Ishikawa (cell line): Measurements from ENCODE around the gene RIPK4.

Experiments used
- CEBPB ChIP-seq: IDR thresholded peaks from 2 replicates; pipeline ENCODE4 v1.6.1; 2012
- CREB1 ChIP-seq: IDR thresholded peaks from 2 replicates; pipeline ENCODE4 v1.6.1; 2012; ENCODE audit warnings: low read depth
- EGR1 ChIP-seq: IDR thresholded peaks from 2 replicates; pipeline ENCODE4 v1.6.1; 2012
- EP300 ChIP-seq: IDR thresholded peaks from 2 replicates; pipeline ENCODE4 v1.6.1; 2012; ENCODE audit warnings: borderline replicate concordance
- NFIC ChIP-seq: IDR thresholded peaks from 2 replicates; pipeline ENCODE4 v1.6.1; 2012
- RAD21 ChIP-seq: IDR thresholded peaks from 2 replicates; pipeline ENCODE4 v1.6.1; 2012; ENCODE audit warnings: low read depth
- REST ChIP-seq: IDR thresholded peaks from 2 replicates; pipeline ENCODE4 v1.6.1; 2012; ENCODE audit warnings: low read depth, mild to moderate bottlenecking
- TAF1 ChIP-seq: IDR thresholded peaks from 2 replicates; pipeline ENCODE4 v1.6.1; 2012; ENCODE audit warnings: low read depth, mild to moderate bottlenecking
- YY1 ChIP-seq: IDR thresholded peaks from 2 replicates; pipeline ENCODE4 v1.6.1; 2012; ENCODE audit warnings: low read depth
- ZBTB7A ChIP-seq: IDR thresholded peaks from 2 replicates; pipeline ENCODE4 v1.6.1; 2012; ENCODE audit warnings: low read depth
- TF ChIP-seq, protein P1 (sequence below): IDR thresholded peaks from 2 replicates; pipeline ENCODE4 v1.6.1; 2012
- TF ChIP-seq, protein P2 (sequence below): IDR thresholded peaks from 2 replicates; pipeline ENCODE4 v1.6.1; 2012

DNA sequence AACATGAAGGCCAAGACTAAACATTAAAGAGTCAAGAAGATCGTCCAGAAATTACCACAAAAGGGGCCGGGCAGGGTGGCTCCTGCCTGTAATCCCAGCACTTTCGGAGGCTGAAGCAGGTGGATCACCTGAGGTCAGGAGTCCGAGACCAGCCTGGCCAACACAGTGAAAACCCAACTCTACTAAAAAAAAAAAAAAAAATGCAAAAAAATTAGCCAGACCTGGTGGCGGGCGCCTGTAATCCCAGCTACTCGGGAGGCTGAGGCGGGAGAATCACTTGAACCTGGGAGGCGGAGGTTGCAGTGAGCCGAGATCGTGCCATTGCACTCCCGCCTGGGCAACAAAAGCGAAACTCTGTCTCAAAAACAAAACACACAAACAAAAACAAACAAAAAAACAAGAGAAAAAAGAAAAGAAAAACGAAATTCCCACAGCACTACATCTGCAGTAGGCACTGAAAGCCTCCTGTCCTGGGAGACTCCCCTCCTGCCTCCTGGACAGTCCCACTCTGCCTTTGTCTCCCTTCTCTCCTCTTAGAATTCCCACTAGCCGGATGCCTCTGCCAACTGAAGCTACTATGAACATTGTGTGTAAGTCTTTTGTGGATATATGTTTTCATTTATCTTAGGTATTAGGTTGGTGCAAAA is 17.7 kb upstream of the RIPK4 start:
- TF ChIP-seq, protein P1, sequence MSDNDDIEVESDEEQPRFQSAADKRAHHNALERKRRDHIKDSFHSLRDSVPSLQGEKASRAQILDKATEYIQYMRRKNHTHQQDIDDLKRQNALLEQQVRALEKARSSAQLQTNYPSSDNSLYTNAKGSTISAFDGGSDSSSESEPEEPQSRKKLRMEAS, result no peak
- TF ChIP-seq ZBTB7A (no peak), CEBPB (no peak), TAF1 (no peak), CREB1 (no peak), REST (no peak), EGR1 (no peak), RAD21 (no peak), YY1 (no peak), NFIC (no peak), EP300 (no peak)
- TF ChIP-seq, protein P2, sequence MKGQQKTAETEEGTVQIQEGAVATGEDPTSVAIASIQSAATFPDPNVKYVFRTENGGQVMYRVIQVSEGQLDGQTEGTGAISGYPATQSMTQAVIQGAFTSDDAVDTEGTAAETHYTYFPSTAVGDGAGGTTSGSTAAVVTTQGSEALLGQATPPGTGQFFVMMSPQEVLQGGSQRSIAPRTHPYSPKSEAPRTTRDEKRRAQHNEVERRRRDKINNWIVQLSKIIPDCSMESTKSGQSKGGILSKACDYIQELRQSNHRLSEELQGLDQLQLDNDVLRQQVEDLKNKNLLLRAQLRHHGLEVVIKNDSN, result no peak
